Measurements from ENCODE around the gene FBXL17.

- no peak for TF ChIP-seq CTCF (IDR thresholded peaks at IDR 0.05)
- no peak for TF ChIP-seq POLR2A (IDR thresholded peaks at IDR 0.05; ENCODE audit: low read depth)
- TF ChIP-seq EP300 (IDR thresholded peaks at IDR 0.05), result no peak
- TF ChIP-seq POLR2AphosphoS5 (IDR thresholded peaks at IDR 0.05), result no peak
Observed at GRCh38 chr5:108090946-108091345, 291.0 kb downstream of the FBXL17 start.

Data from esophagus muscularis mucosa (tissue), 4 donors.